Measurements from ENCODE around the gene RTN4R. TPM values are rescaled to one million over a fixed set of nuclear protein-coding genes. Genes with fewer than 3 reads are reported as not detected.
"Not testable (repeated sequence)": the region's sequence is repeated elsewhere in the genome, so short reads cannot be mapped to it uniquely, and the experiment has no call there.

Gene RTN4R
- total RNA-seq, 4 donors from 2014 or later = 0.64 to 22.8 (median 3.0) TPM; not detected in 1

DNA sequence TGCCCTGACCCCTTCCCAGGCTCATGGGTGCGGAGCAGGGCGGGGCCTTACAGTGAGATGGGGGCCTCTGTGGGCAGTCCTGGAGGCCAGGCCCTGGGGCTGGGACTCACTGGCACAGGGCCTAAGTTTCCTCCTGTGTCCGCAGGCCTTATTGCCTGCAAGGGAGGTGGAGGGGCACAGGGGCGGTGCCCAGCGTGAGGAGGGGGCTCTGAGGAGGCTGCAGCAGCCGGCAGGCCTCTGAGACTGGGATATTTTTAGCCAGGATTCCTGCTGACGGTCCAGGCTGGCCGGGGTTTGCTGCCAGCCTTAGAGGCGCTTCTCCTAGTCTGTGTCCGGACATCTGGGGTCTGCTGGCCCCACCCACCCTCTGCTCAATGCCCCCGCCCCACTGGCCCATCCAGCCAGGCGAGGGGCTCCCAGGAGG, 5.7 kb upstream of the RTN4R start:
- H3K27me3 ChIP-seq = no peaks in the 10 kb centered on the region
- DNase-seq = no peak
- WGBS, 2 donors (ENCODE audit: low coverage in 1 of 2) = 66% methylated on average over 10 of the region's 12 CpGs; no CpG with 5 or more reads in 1 of the 2 donors
- H3K4me3 ChIP-seq = no peak overlapping the region
- intact Hi-C loops (cut with DNase I; ENCODE audit: low total_unique reads) (no loop called here), in situ Hi-C loops (cut with MboI; ENCODE audit: low pct_ligation_motif_present in 1 of 4, low pct_unique_long_range_greater_than_20kb in 1 of 4, low sequenced_read_pairs in 3 of 4) (no loop called here)
- no peaks in the 10 kb centered on the region for H3K4me1 ChIP-seq
- TF ChIP-seq, protein P1, sequence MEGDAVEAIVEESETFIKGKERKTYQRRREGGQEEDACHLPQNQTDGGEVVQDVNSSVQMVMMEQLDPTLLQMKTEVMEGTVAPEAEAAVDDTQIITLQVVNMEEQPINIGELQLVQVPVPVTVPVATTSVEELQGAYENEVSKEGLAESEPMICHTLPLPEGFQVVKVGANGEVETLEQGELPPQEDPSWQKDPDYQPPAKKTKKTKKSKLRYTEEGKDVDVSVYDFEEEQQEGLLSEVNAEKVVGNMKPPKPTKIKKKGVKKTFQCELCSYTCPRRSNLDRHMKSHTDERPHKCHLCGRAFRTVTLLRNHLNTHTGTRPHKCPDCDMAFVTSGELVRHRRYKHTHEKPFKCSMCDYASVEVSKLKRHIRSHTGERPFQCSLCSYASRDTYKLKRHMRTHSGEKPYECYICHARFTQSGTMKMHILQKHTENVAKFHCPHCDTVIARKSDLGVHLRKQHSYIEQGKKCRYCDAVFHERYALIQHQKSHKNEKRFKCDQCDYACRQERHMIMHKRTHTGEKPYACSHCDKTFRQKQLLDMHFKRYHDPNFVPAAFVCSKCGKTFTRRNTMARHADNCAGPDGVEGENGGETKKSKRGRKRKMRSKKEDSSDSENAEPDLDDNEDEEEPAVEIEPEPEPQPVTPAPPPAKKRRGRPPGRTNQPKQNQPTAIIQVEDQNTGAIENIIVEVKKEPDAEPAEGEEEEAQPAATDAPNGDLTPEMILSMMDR (IDR thresholded peaks at IDR 0.05) = no peak
- no peak for TF ChIP-seq POLR2A (IDR thresholded peaks at IDR 0.05)
- no peak for TF ChIP-seq EP300 (IDR thresholded peaks at IDR 0.05; ENCODE audit: low read depth)
- no peak for TF ChIP-seq POLR2AphosphoS5 (IDR thresholded peaks at IDR 0.05)
- no peaks in the 10 kb centered on the region for H3K36me3 ChIP-seq
- no peak overlapping the region for H3K27ac ChIP-seq
- H3K9me3 ChIP-seq = no peaks in the 10 kb centered on the region

DNA sequence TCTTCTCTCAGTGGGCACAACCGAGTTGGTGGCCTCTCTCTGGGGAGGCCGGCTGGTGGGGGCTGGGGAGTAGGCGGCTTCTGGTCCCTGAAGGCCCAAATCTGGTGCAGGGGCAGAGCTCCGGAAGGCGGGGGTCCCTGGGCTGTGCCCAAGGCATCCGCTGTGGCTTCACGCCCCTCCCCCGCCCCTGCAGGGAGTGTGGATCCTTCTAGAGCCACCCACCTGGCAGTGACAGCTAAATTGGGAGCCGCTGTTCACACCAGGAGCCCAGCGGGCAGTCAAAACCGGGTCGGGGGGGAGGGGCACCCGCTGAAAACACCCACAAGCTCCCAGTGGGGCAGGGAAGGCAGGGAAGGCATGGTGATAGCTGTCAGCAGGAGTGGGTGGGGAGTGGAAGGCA, 4.6 kb upstream of the RTN4R start:
- 87% methylated on average over 11 of the region's 13 CpGs; no CpG with 5 or more reads in 1 of the 2 donors for WGBS, 2 donors (ENCODE audit: low coverage in 1 of 2)

DNA sequence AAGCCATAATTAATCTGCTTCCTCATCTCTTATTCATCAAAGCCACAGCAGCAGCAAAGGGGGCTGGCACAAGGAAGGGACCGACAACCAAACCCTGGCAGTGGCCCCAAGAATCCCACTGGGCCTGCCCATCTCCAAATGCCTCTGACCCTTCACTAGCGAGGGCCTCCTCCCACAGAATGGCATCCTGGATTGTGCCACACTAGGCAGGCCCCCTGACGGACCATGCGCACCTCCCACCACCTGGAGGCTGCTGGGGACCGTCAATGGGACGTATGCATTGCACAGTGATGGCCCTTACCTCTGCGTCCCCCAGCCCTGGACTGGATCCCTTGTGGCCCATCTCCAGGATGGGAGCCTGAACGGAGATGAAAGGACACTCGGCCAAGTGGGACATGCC, 4.1 kb upstream of the RTN4R start:
- intact Hi-C loops (cut with DNase I; ENCODE audit: low total_unique reads) (no loop called here), in situ Hi-C loops (cut with MboI; ENCODE audit: low pct_ligation_motif_present in 1 of 4, low pct_unique_long_range_greater_than_20kb in 1 of 4, low sequenced_read_pairs in 3 of 4) (no loop called here)
- WGBS, 2 donors (ENCODE audit: low coverage in 1 of 2) = 81% methylated on average over 9 of the region's 9 CpGs; no CpG with 5 or more reads in 1 of the 2 donors

More for the DNA sequence above, 4.6 kb upstream of the RTN4R start:
- Histone ChIP-seq H3K4me3 (no peak overlapping the region), H3K4me1 (peaks cover 0 to 6% (median 5%) of the 10 kb centered on the region in 4 donors), H3K27ac (no peak overlapping the region), H3K36me3 (no peaks in the 10 kb centered on the region), H3K27me3 (peaks cover 2% of the 10 kb centered on the region), H3K9me3 (no peaks in the 10 kb centered on the region)
- DNase-seq = no peak
- intact Hi-C loops (cut with DNase I; ENCODE audit: low total_unique reads) = no loop called here
- TF ChIP-seq, protein P1 (IDR thresholded peaks at IDR 0.05) = no peak
- TF ChIP-seq EP300 (IDR thresholded peaks at IDR 0.05; ENCODE audit: low read depth) (no peak), POLR2A (IDR thresholded peaks at IDR 0.05) (no peak), POLR2AphosphoS5 (IDR thresholded peaks at IDR 0.05) (no peak)
- in situ Hi-C loops (cut with MboI; ENCODE audit: low pct_ligation_motif_present in 1 of 4, low pct_unique_long_range_greater_than_20kb in 1 of 4, low sequenced_read_pairs in 3 of 4) = no loop called here

DNA sequence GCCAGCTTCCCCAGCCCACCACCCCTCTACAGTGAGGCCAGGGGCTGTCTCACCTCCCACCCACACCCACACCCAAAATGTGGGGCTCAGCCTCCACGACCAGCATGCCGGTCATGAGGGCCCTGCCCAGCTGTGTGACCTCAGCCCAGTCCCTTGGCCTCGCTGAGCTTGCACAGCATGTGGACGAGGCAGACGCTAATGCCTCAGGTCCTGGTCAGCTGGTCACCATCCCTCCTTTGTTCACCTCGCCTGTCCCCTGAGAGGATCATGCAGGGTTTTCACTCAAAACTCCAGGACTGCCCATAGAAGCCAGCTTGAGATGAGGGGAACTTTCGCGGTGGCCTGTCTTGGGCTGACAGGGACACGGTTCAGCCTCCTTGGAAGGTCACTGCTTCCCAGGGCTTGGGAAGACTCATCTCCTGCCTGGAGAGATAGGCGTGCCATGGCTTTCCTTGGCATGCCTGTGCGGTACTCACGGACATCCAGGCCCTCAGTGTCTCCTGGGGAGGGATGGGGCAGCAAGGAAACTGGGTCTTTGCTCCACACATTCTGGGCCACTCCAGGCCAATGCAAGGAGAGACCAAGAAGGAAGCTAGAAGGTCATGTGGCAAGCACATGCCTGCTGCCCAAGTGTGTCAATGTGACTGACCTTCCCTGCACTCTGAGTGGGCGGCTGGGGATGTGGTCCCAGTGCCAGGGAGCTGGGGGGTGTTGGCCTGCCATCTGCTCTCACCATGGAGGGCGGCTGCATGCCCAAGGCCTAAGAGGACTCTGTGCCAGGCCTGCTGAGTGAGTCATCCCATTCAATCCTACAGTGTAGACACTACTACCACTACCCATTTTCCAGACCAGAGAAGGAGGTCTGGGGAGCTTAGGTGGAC, 3.2 kb upstream of the RTN4R start:
- in situ Hi-C loops (cut with MboI; ENCODE audit: low pct_ligation_motif_present in 1 of 4, low pct_unique_long_range_greater_than_20kb in 1 of 4, low sequenced_read_pairs in 3 of 4) = no loop called here
- Histone ChIP-seq H3K27me3 (peaks cover 9% of the 10 kb centered on the region), H3K36me3 (no peaks in the 10 kb centered on the region), H3K27ac (no peak overlapping the region), H3K9me3 (no peaks in the 10 kb centered on the region), H3K4me3 (no peak overlapping the region), H3K4me1 (peaks cover 0 to 14% (median 12%) of the 10 kb centered on the region in 4 donors)
- TF ChIP-seq, protein P1 (IDR thresholded peaks at IDR 0.05) = no peak
- no peak for TF ChIP-seq EP300 (IDR thresholded peaks at IDR 0.05; ENCODE audit: low read depth)
- no peak for TF ChIP-seq POLR2AphosphoS5 (IDR thresholded peaks at IDR 0.05)
- no peak for TF ChIP-seq POLR2A (IDR thresholded peaks at IDR 0.05)
- no peak for DNase-seq
- 85% methylated on average over 9 of the region's 14 CpGs; no CpG with 5 or more reads in 1 of the 2 donors for WGBS, 2 donors (ENCODE audit: low coverage in 1 of 2)
- intact Hi-C loops (cut with DNase I; ENCODE audit: low total_unique reads) = no loop called here

More for the DNA sequence above, 4.1 kb upstream of the RTN4R start:
- Histone ChIP-seq H3K4me3 (no peak overlapping the region), H3K4me1 (peaks cover 0 to 12% (median 10%) of the 10 kb centered on the region in 4 donors), H3K27me3 (peaks cover 7% of the 10 kb centered on the region), H3K9me3 (no peaks in the 10 kb centered on the region), H3K36me3 (no peaks in the 10 kb centered on the region), H3K27ac (no peak overlapping the region)
- TF ChIP-seq EP300 (IDR thresholded peaks at IDR 0.05; ENCODE audit: low read depth) (no peak), POLR2A (IDR thresholded peaks at IDR 0.05) (no peak), POLR2AphosphoS5 (IDR thresholded peaks at IDR 0.05) (no peak)
- TF ChIP-seq, protein P1 (IDR thresholded peaks at IDR 0.05) = no peak
- no peak for DNase-seq

DNA sequence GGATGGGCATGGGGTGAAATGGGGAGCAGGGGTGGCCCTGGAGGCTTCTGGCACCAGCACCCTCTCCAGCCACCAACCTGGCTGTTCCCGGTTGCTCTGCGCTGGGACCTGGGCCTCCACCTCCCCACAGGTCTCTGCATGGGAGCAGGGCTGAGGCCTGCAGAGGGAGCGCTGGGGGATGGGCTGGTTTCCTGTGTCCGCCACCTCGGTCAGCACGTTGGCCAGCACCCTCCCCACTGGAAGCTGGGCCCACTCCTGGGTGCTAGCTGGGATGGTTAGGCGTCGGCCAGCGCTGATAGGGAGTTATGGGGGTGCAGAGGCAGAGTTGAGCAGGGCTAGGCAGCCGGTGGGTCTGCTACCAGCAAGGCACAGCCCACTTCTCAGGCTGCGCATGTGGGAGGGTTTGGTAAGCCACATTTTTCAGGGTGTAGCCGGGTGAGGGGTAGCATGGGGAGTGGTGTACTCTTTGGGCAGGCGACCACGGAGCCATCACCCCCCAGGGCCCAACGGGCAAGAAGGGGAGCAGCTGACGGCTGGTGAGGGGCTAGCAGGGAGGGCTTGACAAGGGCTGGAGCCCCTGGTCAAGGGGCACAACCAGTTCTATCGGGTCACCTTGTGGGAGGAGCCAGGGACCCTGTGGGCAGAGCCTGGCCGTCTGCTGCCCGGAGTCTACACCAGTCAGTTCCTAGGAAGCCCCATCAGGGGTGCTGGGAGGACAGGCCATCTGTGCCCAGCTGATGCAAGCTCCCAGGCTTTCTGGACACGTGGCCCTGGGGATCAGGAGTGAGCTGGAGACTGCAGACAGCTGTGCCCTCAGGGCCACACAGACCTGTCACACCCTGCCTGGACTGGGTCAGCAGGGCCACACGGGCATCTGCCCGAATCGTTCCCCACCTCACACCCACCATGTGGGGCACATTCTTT, 2.3 kb upstream of the RTN4R start:
- DNase-seq; H3K9me3 ChIP-seq; intact Hi-C loops (cut with DNase I; ENCODE audit: low total_unique reads); in situ Hi-C loops (cut with MboI; ENCODE audit: low pct_ligation_motif_present in 1 of 4, low pct_unique_long_range_greater_than_20kb in 1 of 4, low sequenced_read_pairs in 3 of 4); H3K27me3 ChIP-seq; H3K36me3 ChIP-seq; H3K27ac ChIP-seq; H3K4me3 ChIP-seq: not testable (repeated sequence)
- peaks cover 0 to 14% (median 12%) of the 10 kb centered on the region in 4 donors for H3K4me1 ChIP-seq
- 80% methylated on average over 11 of the region's 23 CpGs; no CpG with 5 or more reads in 1 of the 2 donors for WGBS, 2 donors (ENCODE audit: low coverage in 1 of 2)

DNA sequence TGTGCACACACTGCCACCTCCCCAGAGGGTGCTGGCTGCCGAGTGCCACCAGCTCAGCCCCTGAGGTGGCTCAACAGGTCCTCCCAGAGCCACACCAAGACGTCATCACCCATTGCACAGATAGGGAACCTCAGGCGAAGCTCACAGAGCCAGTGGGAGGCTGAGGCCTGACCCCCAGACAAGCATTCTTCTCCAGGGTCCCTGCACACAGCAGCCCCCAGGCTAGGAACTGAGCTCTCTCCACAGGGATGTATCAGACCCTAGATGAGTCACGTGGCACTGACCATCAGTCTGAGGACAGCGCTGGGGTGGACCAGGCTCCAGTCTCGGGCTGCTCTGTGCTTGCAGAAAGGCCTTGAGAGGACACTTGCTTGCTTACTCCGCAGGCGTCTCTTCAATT, 1.6 kb upstream of the RTN4R start:
- in situ Hi-C loops (cut with MboI; ENCODE audit: low pct_ligation_motif_present in 1 of 4, low pct_unique_long_range_greater_than_20kb in 1 of 4, low sequenced_read_pairs in 3 of 4); H3K27ac ChIP-seq; H3K36me3 ChIP-seq; H3K9me3 ChIP-seq; H3K27me3 ChIP-seq; H3K4me3 ChIP-seq; DNase-seq: not testable (repeated sequence)
- H3K4me1 ChIP-seq = peaks cover 0 to 14% (median 12%) of the 10 kb centered on the region in 4 donors
- intact Hi-C loops (cut with DNase I; ENCODE audit: low total_unique reads) = loop anchor here (5.0 kb wide), 1 partner anchor 112 kb away; no protein-coding TSS in a partner anchor
- 84% methylated on average over 5 of the region's 8 CpGs; no CpG with 5 or more reads in 1 of the 2 donors for WGBS, 2 donors (ENCODE audit: low coverage in 1 of 2)
